Naive thymus-derived CD4-positive, alpha-beta T cell (primary cell): Measurements from ENCODE around the gene MTCH1. TPM values are rescaled to one million over a fixed set of nuclear protein-coding genes. Genes with fewer than 3 reads are reported as not detected.
A peak's percentile ranks its signal among the peaks of the same experiment; 100 is the strongest.

Experiments used
- ATAC-seq: fragments of 150-1000 bp; cut with Tn5 transposase; 2 replicates; pipeline ENCODE4 v1.10.0; 2021; ENCODE audit warnings: mild to moderate bottlenecking, moderate library complexity
- CTCF ChIA-PET: fragments of 350-600 bp; sonication (Branson Sonifier 250); formaldehyde crosslinking; loops from one replicate; lab custom pipeline; 2021; ENCODE audit warnings: antibody characterized with exemption; lab: Charles Lee
- POLR2A ChIA-PET: fragments of 350-600 bp; sonication (Branson Sonifier 250); formaldehyde crosslinking; loops from one replicate; lab custom pipeline; 2021; ENCODE audit warnings: antibody characterized with exemption, inconsistent platforms; lab: Charles Lee
- DNase-seq, 9 donors: peaks; one replicate each; pipeline versions ENCODE4 v3.0.0 to v3.0.0-alpha.2; 2020 to 2022; ENCODE audit warnings: mixed read lengths in 1 of 9
- H3K27ac ChIP-seq: one replicate; pipeline ENCODE4 v1.7.0; 2013; ENCODE audit warnings: mild to moderate bottlenecking, low read depth, low read length, moderate library complexity
- H3K27me3 ChIP-seq, 2 donors: one replicate each; pipeline ENCODE4 v1.7.0; 2013; ENCODE audit warnings: low read length in 2 of 2, mild to moderate bottlenecking in 2 of 2, moderate library complexity in 2 of 2; ENCODE audit not compliant: control insufficient read depth in 2 of 2, insufficient read depth in 2 of 2
- H3K36me3 ChIP-seq, 3 experiments: 1 replicate in 2 of 3; 2 replicates in 1 of 3; pipeline ENCODE4 v1.7.0; 2013; ENCODE audit warnings: low read length in 3 of 3, mild to moderate bottlenecking in 3 of 3, moderate library complexity in 1 of 3; ENCODE audit not compliant: insufficient read depth in 3 of 3, control insufficient read depth in 2 of 3
- H3K4me1 ChIP-seq, 2 donors: one replicate each; pipeline ENCODE4 v1.7.0; 2013; ENCODE audit warnings: low read length in 2 of 2, mild to moderate bottlenecking in 2 of 2, moderate library complexity in 1 of 2; ENCODE audit not compliant: control insufficient read depth in 2 of 2, insufficient read depth in 2 of 2
- H3K4me3 ChIP-seq: 2 replicates; pipeline ENCODE4 v1.7.0; 2013; ENCODE audit warnings: mild to moderate bottlenecking, low read length
- H3K9me3 ChIP-seq, 3 experiments: 1 replicate in 2 of 3; 2 replicates in 1 of 3; pipeline ENCODE4 v1.7.0; 2013; ENCODE audit warnings: low read length in 3 of 3; ENCODE audit not compliant: control insufficient read depth in 2 of 3
- H3K27ac Mint-ChIP-seq, 9 donors: one replicate each; pipeline ENCODE4 v1.8.0; 2020 to 2022; ENCODE audit warnings: mixed read lengths in 9 of 9, mild to moderate bottlenecking in 8 of 9, moderate library complexity in 5 of 9, inconsistent platforms in 2 of 9
- H3K27me3 Mint-ChIP-seq, 5 donors: one replicate each; pipeline ENCODE4 v1.8.0; 2021 to 2022; ENCODE audit warnings: mixed read lengths in 5 of 5, mild to moderate bottlenecking in 1 of 5
- H3K36me3 Mint-ChIP-seq, 5 donors: one replicate each; pipeline ENCODE4 v1.8.0; 2020 to 2022; ENCODE audit warnings: mixed read lengths in 5 of 5, mild to moderate bottlenecking in 3 of 5, inconsistent platforms in 1 of 5
- H3K4me1 Mint-ChIP-seq, 7 donors: one replicate each; pipeline ENCODE4 v1.8.0; 2020 to 2022; ENCODE audit warnings: mixed read lengths in 7 of 7, mild to moderate bottlenecking in 3 of 7, inconsistent platforms in 1 of 7
- H3K4me3 Mint-ChIP-seq, 10 donors: one replicate each; pipeline ENCODE4 v1.8.0; 2020 to 2022; ENCODE audit warnings: mild to moderate bottlenecking in 10 of 10, mixed read lengths in 10 of 10, moderate library complexity in 6 of 10, inconsistent platforms in 2 of 10
- H3K9me3 Mint-ChIP-seq, 11 donors: one replicate each; pipeline ENCODE4 v1.8.0; 2020 to 2022; ENCODE audit warnings: mixed read lengths in 11 of 11, mild to moderate bottlenecking in 4 of 11, inconsistent platforms in 1 of 11, moderate library complexity in 1 of 11
- intact Hi-C, 2 donors: fragments of 100-400 bp; cut with micrococcal nuclease; formaldehyde crosslinking; loops; one replicate each; pipeline ENCODE4 v1.15.1; 2023
- polyA plus RNA-seq, 2 donors: library from polyadenylated mRNA; unstranded; fragments of 300-500 nt; fragmentation: Illumina TruSeq; gene quantifications; one replicate each; pipeline ENCODE4 v1.2.3, GENCODE V29; 2021
- total RNA-seq, 6 experiments: library from RNA in 5 of 6; stranded (reverse) in 5 of 6; gene quantifications; 1 replicate in 5 of 6; 2 replicates in 1 of 6; pipeline ENCODE4 v1.2.3 and lab custom pipeline; 2021 to 2026

Gene MTCH1
- total and polyA plus RNA-seq, 7 experiments from 2014 or later, result 75.2 to 198 (median 130) TPM

DNA sequence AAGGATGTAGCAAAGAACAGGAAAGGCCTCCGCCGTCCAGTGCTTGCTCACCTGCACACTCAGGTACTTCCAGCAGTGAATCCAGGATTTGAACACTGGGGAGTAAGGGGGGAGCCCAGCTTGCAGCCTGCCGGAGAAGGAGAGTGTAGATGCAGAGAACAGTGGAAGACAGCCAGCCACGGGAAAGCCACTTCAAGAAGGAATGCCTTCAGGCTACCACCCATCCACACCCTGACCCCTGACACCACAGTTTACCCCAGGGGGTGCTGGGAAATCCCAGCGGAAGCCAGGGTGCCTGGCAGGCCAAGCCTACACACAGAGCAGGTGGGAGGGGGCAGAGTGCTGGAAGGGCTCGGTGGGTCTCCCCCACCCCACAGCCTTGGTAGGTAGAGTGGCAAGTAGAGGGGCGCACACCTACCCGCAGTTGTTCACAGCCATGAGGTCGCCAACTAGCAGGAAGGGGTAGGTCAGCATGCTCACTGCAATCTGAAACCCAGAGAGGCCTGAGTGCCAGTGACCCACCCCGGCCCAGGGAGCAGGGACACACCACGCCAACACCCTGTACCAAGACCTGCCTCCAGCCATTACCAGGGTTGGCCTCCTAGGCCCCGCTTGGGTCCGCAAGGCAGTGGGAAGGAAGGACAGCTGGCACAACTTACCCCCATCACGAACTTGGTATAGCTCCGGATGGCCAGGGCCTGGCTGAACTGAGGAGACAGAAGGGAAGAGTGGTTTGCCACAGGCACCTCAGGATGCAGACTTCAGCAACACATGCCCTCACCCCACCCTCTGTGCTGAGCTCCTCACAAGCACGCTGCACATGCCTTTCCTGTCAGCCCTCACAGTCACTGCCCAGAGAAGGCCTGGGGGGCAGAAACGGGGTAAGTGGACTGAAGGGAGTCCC lies 15.8 kb downstream of the MTCH1 start:
- Histone ChIP-seq H3K4me3 (no peak overlapping the region), H3K36me3 (peaks cover 47 to 84% (median 56%) of the 10 kb centered on the region in 3 experiments), H3K4me1 (no peaks in the 10 kb centered on the region), H3K27me3 (no peaks in the 10 kb centered on the region), H3K27ac (no peak overlapping the region), H3K9me3 (no peaks in the 10 kb centered on the region)
- H3K4me3 Mint-ChIP-seq, result peak overlapping the region in 1 of 10 donors; percentile 38
- ChIA-PET POLR2A (no interaction called here), CTCF (no interaction called here)
- DNase-seq (no peak), ATAC-seq (no peak)
- H3K27ac Mint-ChIP-seq, result peak overlapping the region in 3 of 9 donors; percentile 43 to 70 (median 65)
- H3K36me3 Mint-ChIP-seq, result peaks cover 4 to 64% (median 14%) of the 10 kb centered on the region in 5 donors
- H3K27me3 Mint-ChIP-seq, result no peaks in the 10 kb centered on the region
- peaks cover 0 to 11% (median 4%) of the 10 kb centered on the region in 7 donors for H3K4me1 Mint-ChIP-seq
- H3K9me3 Mint-ChIP-seq, result no peaks in the 10 kb centered on the region
- intact Hi-C loops, result no loop called here

DNA sequence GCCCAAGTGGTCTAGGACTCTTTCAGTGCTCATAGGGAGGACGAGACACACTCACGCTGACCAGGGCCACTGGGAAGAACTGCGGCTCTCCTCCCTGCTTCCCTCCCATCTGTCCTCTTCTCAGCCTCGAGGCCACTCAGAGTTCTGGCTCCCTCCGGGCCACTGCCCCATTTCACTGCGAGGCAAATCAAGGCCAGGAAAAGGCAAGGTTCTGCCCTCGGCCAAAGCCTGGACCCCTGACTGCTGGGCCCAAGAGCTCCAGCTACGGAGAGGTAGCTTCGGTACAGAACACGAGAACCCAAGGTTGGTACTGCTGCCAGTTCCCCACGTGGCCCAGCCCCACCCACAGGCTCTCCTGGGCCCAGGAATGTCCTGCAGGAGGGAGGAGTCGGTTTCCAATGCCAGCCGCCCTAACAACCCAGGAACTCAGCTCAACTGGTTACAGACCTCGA lies 16.7 kb downstream of the MTCH1 start:
- Mint-ChIP-seq H3K27ac (peak overlapping the region in 1 of 9 donors; percentile 81), H3K27me3 (no peaks in the 10 kb centered on the region), H3K36me3 (peaks cover 4 to 57% (median 14%) of the 10 kb centered on the region in 5 donors), H3K4me1 (peaks cover 7 to 20% (median 13%) of the 10 kb centered on the region in 7 donors), H3K9me3 (no peaks in the 10 kb centered on the region), H3K4me3 (no peak overlapping the region)
- ChIA-PET POLR2A (interaction anchor here (0.6 kb wide), 1 partner anchor 310 kb away, joined by 3 read pairs; no protein-coding TSS in a partner anchor), CTCF (no interaction called here)
- no peaks in the 10 kb centered on the region for H3K9me3 ChIP-seq
- DNase-seq, result no peak
- no peak for ATAC-seq
- H3K36me3 ChIP-seq, result peaks cover 40 to 74% (median 46%) of the 10 kb centered on the region in 3 experiments
- H3K27me3 ChIP-seq, result no peaks in the 10 kb centered on the region
- intact Hi-C loops, result no loop called here
- H3K4me3 ChIP-seq, result no peak overlapping the region
- no peak overlapping the region for H3K27ac ChIP-seq
- H3K4me1 ChIP-seq, result peaks cover 7 to 8% of the 10 kb centered on the region in 2 donors

DNA sequence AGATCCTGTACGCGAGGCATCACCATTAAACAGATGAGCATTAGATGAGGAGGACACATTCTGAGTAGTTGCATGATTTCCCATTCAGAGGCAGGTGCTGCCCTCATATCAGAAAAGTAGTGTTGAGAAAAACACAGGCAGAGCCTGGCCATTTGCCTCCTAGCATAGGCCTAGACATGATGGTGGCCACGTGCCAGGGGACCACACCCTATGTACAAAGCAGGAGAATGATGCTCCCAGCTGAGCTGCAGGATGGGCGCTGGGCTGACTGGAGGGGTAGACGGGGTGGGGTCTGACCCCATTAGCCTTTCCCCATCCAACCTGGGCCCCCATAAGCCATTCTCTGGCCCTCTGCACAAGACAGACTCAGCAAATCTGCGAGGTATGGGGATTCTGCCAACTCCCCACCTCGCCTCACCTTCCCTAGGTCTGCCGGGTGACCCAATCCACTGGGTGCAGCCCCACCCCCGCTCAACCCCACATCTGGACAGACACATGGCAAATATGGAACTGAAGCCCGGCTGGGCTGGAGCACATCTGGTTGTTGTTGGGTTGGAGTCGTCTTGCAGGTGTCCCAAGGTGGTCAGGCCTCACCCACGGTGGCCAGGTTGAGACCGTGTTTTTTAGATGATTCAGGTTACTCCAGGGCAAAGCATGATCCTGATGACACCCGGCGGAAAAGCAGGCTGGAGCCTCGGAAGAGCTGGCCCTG lies 17.6 kb downstream of the MTCH1 start:
- Mint-ChIP-seq H3K4me3 (no peak overlapping the region), H3K27ac (peak overlapping the region in 4 of 9 donors; percentile 32 to 81 (median 66)), H3K9me3 (no peaks in the 10 kb centered on the region), H3K4me1 (peaks cover 11 to 27% (median 21%) of the 10 kb centered on the region in 7 donors), H3K36me3 (peaks cover 4 to 53% (median 11%) of the 10 kb centered on the region in 5 donors), H3K27me3 (no peaks in the 10 kb centered on the region)
- Histone ChIP-seq H3K4me1 (peaks cover 14 to 17% of the 10 kb centered on the region in 2 donors), H3K36me3 (peaks cover 37 to 66% (median 40%) of the 10 kb centered on the region in 3 experiments), H3K4me3 (no peak overlapping the region), H3K9me3 (no peaks in the 10 kb centered on the region), H3K27me3 (no peaks in the 10 kb centered on the region), H3K27ac (no peak overlapping the region)
- ChIA-PET POLR2A (interaction anchor here (1.0 kb wide), 1 partner anchor 13 kb away, joined by 5 read pairs; no protein-coding TSS in a partner anchor), CTCF (no interaction called here)
- intact Hi-C loops, result no loop called here
- no peak for DNase-seq
- no peak for ATAC-seq

DNA sequence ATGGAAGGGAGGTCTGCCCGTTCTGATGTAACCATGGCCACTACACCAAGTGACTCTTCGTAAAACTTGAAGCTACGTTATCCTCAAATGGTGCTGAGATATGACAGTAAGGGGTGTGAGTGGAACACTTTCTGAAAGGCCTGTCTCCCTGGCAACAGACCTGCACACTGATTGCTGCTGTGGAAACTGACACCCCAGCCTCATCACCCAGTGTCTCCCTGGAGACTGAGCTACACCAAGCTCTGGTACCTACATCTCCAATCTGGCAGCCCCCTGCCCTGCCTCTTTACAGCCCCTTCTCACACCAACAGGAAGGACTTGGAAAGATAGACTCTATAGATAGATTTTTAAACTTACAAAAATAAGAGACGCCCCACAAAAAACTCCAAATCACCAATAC lies 18.2 kb downstream of the MTCH1 start:
- intact Hi-C loops, result no loop called here
- Histone ChIP-seq H3K4me1 (peaks cover 19 to 23% of the 10 kb centered on the region in 2 donors), H3K9me3 (no peaks in the 10 kb centered on the region), H3K27ac (no peak overlapping the region), H3K4me3 (no peak overlapping the region), H3K27me3 (no peaks in the 10 kb centered on the region), H3K36me3 (peaks cover 37 to 59% (median 39%) of the 10 kb centered on the region in 3 experiments)
- Mint-ChIP-seq H3K4me3 (no peak overlapping the region), H3K4me1 (peaks cover 17 to 34% (median 26%) of the 10 kb centered on the region in 7 donors), H3K9me3 (no peaks in the 10 kb centered on the region), H3K36me3 (peaks cover 4 to 49% (median 10%) of the 10 kb centered on the region in 5 donors), H3K27ac (peak overlapping the region in 5 of 9 donors; percentile 31 to 77 (median 38)), H3K27me3 (no peaks in the 10 kb centered on the region)
- CTCF ChIA-PET, result no interaction called here
- DNase-seq (no peak), ATAC-seq (no peak)
- POLR2A ChIA-PET, result interaction anchor here (1.0 kb wide), 1 partner anchor 12 kb away, joined by 5 read pairs; no protein-coding TSS in a partner anchor

DNA sequence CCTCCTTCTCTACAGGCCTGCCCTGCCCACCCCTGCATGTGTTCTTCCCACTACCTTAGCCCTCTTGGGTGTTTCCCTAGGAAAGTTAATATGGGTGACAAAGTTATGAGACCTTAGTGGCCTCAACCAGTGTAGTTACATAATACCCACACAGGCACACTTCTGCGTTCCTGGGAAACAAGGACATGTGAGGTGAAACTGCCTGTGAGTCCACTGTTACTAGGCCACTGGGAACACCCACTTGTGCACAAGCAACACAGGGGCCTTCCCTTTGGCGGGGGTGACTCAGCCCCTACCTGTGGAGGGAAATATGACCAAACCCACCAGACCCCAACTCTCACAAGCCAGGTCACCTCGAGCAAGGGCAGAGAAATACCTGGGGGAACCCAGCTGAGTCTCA lies 18.7 kb downstream of the MTCH1 start:
- H3K27me3 ChIP-seq, result no peaks in the 10 kb centered on the region
- H3K4me3 Mint-ChIP-seq, result no peak overlapping the region
- H3K27ac ChIP-seq, result no peak overlapping the region
- H3K36me3 ChIP-seq, result peaks cover 34 to 55% (median 35%) of the 10 kb centered on the region in 3 experiments
- intact Hi-C loops, result no loop called here
- ChIA-PET POLR2A (interaction anchor here (1.0 kb wide), 1 partner anchor 12 kb away, joined by 5 read pairs; no protein-coding TSS in a partner anchor), CTCF (no interaction called here)
- peaks cover 4 to 44% (median 7%) of the 10 kb centered on the region in 5 donors for H3K36me3 Mint-ChIP-seq
- no peaks in the 10 kb centered on the region for H3K27me3 Mint-ChIP-seq
- H3K9me3 Mint-ChIP-seq, result no peaks in the 10 kb centered on the region
- peak overlapping the region in 6 of 9 donors; percentile 22 to 73 (median 52) for H3K27ac Mint-ChIP-seq
- peaks cover 19 to 24% of the 10 kb centered on the region in 2 donors for H3K4me1 ChIP-seq
- ATAC-seq, result no peak
- H3K4me3 ChIP-seq, result no peak overlapping the region
- H3K4me1 Mint-ChIP-seq, result peaks cover 20 to 37% (median 27%) of the 10 kb centered on the region in 7 donors
- no peaks in the 10 kb centered on the region for H3K9me3 ChIP-seq
- no peak for DNase-seq

DNA sequence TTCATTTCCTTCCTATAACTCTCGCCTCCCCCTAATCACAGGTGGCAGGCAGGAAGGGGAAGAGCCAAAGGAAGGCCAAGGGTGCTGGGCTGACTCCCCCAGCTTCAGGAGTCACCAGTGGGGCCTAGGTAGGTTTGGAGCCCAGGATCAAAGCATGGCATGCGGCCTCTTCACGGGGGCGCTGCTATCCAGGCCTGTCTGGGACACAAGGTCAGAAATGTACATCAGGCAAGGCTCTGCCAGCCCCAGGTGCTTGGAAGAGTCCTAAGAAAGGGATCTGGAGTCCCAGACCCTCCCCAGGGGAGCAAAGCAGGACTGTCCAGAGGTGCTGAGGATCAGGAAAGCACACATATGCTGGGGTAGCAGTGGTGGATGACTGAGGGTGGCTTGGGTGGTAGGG lies 21.1 kb downstream of the MTCH1 start:
- peak overlapping the region; percentile 8 to 94 (median 66) for H3K27ac Mint-ChIP-seq
- ATAC-seq, result no peak

More for the DNA sequence above, 21.1 kb downstream of the MTCH1 start:
- Mint-ChIP-seq H3K4me1 (peaks cover 20 to 54% (median 35%) of the 10 kb centered on the region in 7 donors), H3K4me3 (peak overlapping the region in 8 of 10 donors; percentile 3 to 71 (median 36)), H3K9me3 (no peaks in the 10 kb centered on the region), H3K27me3 (no peaks in the 10 kb centered on the region), H3K36me3 (peaks cover 3 to 30% (median 6%) of the 10 kb centered on the region in 5 donors)
- Histone ChIP-seq H3K4me1 (peaks cover 19 to 24% of the 10 kb centered on the region in 2 donors), H3K36me3 (peaks cover 11 to 31% (median 14%) of the 10 kb centered on the region in 3 experiments), H3K4me3 (no peak overlapping the region), H3K9me3 (no peaks in the 10 kb centered on the region), H3K27me3 (no peaks in the 10 kb centered on the region), H3K27ac (peak overlapping the region; percentile 36)
- CTCF ChIA-PET, result interaction anchor here (0.6 kb wide), 1 partner anchor 204 kb away, joined by 3 read pairs; no protein-coding TSS in a partner anchor
- intact Hi-C loops, result no loop called here
- DNase-seq, result no peak
- POLR2A ChIA-PET, result interaction anchor here (0.8 to 3.1 kb wide), 3 partner anchors 9 to 359 kb away, joined by 3 to 8 read pairs (median 5); no protein-coding TSS in a partner anchor
